ENCODE measurements around the gene PTPN4. TPM values are rescaled to one million over a fixed set of nuclear protein-coding genes. Genes with fewer than 3 reads are reported as not detected.

Gene PTPN4
- total and polyA plus RNA-seq, 2 of the 8 experiments (the other 6 are each of a cell fraction or from before 2014, with no cell fraction given) = 28.5 to 105 TPM

DNA sequence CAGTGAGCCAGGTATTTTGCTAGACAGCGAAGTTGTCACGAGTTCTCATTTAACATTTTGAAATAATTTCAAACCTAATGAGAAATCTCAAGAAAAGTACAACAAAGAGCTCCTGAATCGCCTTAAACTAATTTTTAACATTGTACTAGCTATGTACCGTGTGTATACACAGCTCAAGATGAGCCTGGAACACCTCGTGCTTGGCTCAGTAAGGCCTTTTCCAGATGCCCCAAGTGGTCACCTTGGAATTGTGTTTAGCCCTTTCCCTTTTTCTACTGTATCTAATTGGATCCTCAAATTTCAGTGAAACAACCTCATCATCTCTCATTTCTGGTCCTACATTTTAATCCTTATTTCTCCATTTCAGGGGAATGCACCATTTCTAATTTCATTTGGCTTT, 7.2 kb downstream of the PTPN4 start:
- Histone ChIP-seq H3K4me2 (ENCODE audit: insufficient read depth in 1 of 2, low read depth in 2 of 2, low read length in 2 of 2) (peak overlapping the region; percentile 49; a peak in 2 of 4 replicates), H4K91ac (replicated peaks; ENCODE audit: insufficient read length, low read length) (no peak overlapping the region), H4K20me1 (replicated peaks in 1 of 2; ENCODE audit: control insufficient read depth in 1 of 2, insufficient read depth in 2 of 2, low read length in 2 of 2) (peaks cover 14 to 33% of the 10 kb centered on the region in 2 experiments), H3K23ac (ENCODE audit: insufficient read length) (no peak overlapping the region), H2AFZ (ENCODE audit: low read length) (no peak overlapping the region), H2BK5ac (ENCODE audit: low read depth, low read length) (no peak overlapping the region), H3K56ac (replicated peaks; ENCODE audit: insufficient read length, low read depth, low read length) (no peak overlapping the region), H3K79me2 (ENCODE audit: control insufficient read depth in 1 of 2, insufficient read depth in 2 of 2, low read length in 2 of 2) (peaks cover 63 to 100% of the 10 kb centered on the region in 2 experiments), H3K36me3 (ENCODE audit: control insufficient read depth in 2 of 4, insufficient read depth in 4 of 4, low read length in 3 of 4) (no peaks in the 10 kb centered on the region), H3K14ac (ENCODE audit: insufficient read length) (no peak overlapping the region), H2BK20ac (ENCODE audit: low read length) (no peak overlapping the region), H2AK5ac (ENCODE audit: low read depth, low read length) (no peak overlapping the region), H4K5ac (ENCODE audit: insufficient read length, low read depth, low read length) (no peak overlapping the region), H2BK15ac (ENCODE audit: low read length) (no peak overlapping the region), H4K8ac (ENCODE audit: extremely low read depth, insufficient read depth, low read length) (no peak overlapping the region), H3K9me3 (ENCODE audit: insufficient read depth in 2 of 2, low read depth in 1 of 2, low read length in 1 of 2) (no peaks in the 10 kb centered on the region), H3K4ac (replicated peaks; ENCODE audit: insufficient read length, low read depth, low read length) (no peak overlapping the region), H3K27me3 (replicated peaks in 1 of 4; ENCODE audit: control insufficient read depth in 3 of 4, extremely low read depth in 1 of 4, insufficient read depth in 3 of 4, low read length in 3 of 4) (no peaks in the 10 kb centered on the region), H3K9ac (replicated peaks in 1 of 4; ENCODE audit: extremely low read depth in 1 of 4, low read depth in 3 of 4, low read length in 3 of 4) (no peak overlapping the region), H3K79me1 (ENCODE audit: low read depth, low read length) (peaks cover 9% of the 10 kb centered on the region), H2BK120ac (replicated peaks; ENCODE audit: low read depth, low read length) (no peak overlapping the region), H3K4me3 (ENCODE audit: extremely low read depth in 1 of 4, insufficient read depth in 2 of 4, low read depth in 3 of 4, low read length in 4 of 4) (peak overlapping the region in 1 of 4 experiments; percentile 86; a peak in 1 of 8 replicates), H2BK12ac (ENCODE audit: low read depth, low read length) (no peak overlapping the region), H3K4me1 (replicated peaks in 1 of 4; ENCODE audit: control insufficient read depth in 3 of 4, insufficient read depth in 4 of 4, low read length in 3 of 4) (peaks cover 3 to 18% (median 15%) of the 10 kb centered on the region in 4 experiments), H3K18ac (ENCODE audit: extremely low read depth, low read length) (no peak overlapping the region), H3K23me2 (ENCODE audit: low read depth, low read length) (peaks cover 2% of the 10 kb centered on the region; the same call in 1 of the 2 replicates), H3K27ac (ENCODE audit: low read depth, low read length) (no peak overlapping the region)
- WGBS, 2 experiments (ENCODE audit: extremely low coverage in 1 of 2, insufficient coverage in 1 of 2, insufficient read length in 1 of 2, insufficient replicate concordance in 2 of 2, low coverage in 1 of 2, low lambda C conversion rate in 2 of 2, missing lambda C conversion rate in 1 of 2) = 82% methylated on average over 5 of the region's 5 CpGs; no CpG with 5 or more reads in 1 of the 2 experiments
- DNase-seq (ENCODE audit: low read depth in 1 of 2, low spot score in 2 of 2) (no peak), FAIRE-seq (no peak)
- POLR2A ChIA-PET (ENCODE audit: partially characterized antibody) = interaction anchor here (1.2 to 4.4 kb wide), 3 partner anchors 10 to 28 kb away, joined by 3 to 21 read pairs (median 3); no protein-coding TSS in a partner anchor
- CTCF ChIA-PET (ENCODE audit: partially characterized antibody) = interaction anchor here (0.8 to 1.7 kb wide), 9 partner anchors 11 to 66 kb away, joined by 3 to 4 read pairs (median 3); no protein-coding TSS in a partner anchor
- TF ChIP-seq PHF8 (conservative IDR thresholded peaks at IDR 0.05; ENCODE audit: low read depth, low read length) (no peak), MAFK (IDR thresholded peaks at IDR 0.05; ENCODE audit: low read depth, low read length) (no peak), CTBP2 (IDR thresholded peaks at IDR 0.05; ENCODE audit: borderline replicate concordance, insufficient read depth, insufficient read length, low read length) (no peak), RAD21 (IDR thresholded peaks at IDR 0.05 in 1 of 2, conservative IDR thresholded peaks at IDR 0.05 in 1 of 2; ENCODE audit: low read depth in 2 of 2, low read length in 2 of 2) (peak in 1 of 2 experiments; percentile 17; a peak in 1 of 4 replicates), CBX5 (IDR thresholded peaks at IDR 0.05; ENCODE audit: low read depth, low read length) (no peak), POLR2AphosphoS5 (IDR thresholded peaks at IDR 0.05; ENCODE audit: low read depth, low read length) (peak; percentile 7; the same call in 1 of the 2 replicates), ZNF274 (IDR thresholded peaks at IDR 0.05; ENCODE audit: borderline replicate concordance, extremely low read depth, low read length) (no peak), POLR2A (IDR thresholded peaks at IDR 0.05; ENCODE audit: control extremely low read depth in 1 of 2, low read depth in 2 of 2, low read length in 2 of 2) (peak in 1 of 2 experiments; percentile 53; a peak in 1 of 3 replicates), SIX5 (IDR thresholded peaks at IDR 0.05; ENCODE audit: low read depth, low read length) (no peak)
- TF ChIP-seq, protein P1, sequence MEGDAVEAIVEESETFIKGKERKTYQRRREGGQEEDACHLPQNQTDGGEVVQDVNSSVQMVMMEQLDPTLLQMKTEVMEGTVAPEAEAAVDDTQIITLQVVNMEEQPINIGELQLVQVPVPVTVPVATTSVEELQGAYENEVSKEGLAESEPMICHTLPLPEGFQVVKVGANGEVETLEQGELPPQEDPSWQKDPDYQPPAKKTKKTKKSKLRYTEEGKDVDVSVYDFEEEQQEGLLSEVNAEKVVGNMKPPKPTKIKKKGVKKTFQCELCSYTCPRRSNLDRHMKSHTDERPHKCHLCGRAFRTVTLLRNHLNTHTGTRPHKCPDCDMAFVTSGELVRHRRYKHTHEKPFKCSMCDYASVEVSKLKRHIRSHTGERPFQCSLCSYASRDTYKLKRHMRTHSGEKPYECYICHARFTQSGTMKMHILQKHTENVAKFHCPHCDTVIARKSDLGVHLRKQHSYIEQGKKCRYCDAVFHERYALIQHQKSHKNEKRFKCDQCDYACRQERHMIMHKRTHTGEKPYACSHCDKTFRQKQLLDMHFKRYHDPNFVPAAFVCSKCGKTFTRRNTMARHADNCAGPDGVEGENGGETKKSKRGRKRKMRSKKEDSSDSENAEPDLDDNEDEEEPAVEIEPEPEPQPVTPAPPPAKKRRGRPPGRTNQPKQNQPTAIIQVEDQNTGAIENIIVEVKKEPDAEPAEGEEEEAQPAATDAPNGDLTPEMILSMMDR (IDR thresholded peaks at IDR 0.05; ENCODE audit: control extremely low read depth in 1 of 3, insufficient read depth in 1 of 3, low read depth in 1 of 3, low read length in 3 of 3) = peak in 1 of 3 experiments; percentile 33; a peak in 2 of 4 replicates

Measured in H1 (cell line).